C1 segment of cervical spinal cord (tissue), 14 donors: ENCODE data around the gene RAB10.
A peak's percentile ranks its signal among the peaks of the same experiment; 100 is the strongest.
"Not testable (repeated sequence)": the region's sequence is repeated elsewhere in the genome, so short reads cannot be mapped to it uniquely, and the experiment has no call there.

Experiments
- DNase-seq, 14 donors: peaks; one replicate each; lab custom pipeline; 2025; lab: John Stamatoyannopoulos, UW

Gene RAB10

DNA sequence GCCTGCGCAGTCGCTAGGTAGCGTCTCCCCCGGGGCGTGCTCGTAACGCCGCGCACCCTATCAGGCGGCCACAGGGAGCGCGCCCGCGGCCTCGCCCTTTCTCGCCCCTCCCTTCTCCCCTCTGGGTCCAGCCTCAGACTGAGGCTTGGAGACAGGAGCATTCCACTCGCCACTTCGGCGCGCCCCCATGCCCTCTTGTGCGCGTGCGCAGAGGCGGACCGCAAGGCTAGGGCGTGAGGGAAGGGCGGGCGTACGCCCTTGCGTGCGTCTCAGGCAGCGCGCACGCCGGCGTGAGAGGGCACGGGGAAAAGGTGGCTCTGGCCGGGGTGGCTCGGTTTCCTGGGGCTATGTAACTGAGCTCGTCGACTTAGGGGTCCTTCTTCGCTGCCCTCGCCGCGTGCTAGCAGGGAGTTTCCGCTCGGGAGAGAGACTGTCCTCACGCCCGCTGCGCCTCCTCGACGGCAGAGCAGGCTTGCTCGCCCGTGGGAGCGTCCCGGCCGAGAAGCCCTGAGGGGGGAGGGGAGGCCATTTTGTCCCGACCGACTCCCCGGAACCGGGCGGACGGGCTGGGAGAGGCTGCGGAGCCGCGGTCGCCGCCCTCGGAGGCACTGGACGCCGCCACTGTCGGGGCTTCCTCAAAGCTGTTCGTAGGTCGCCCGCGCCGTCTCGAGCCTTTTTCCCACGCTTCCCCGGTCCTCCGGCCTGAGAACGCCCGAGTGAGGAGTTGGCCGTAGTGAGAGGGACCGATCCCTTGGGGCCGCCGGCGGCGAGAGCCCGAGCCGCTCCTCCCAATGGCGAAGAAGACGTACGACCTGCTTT is at the start of gene RAB10:
TSS of gene RAB10 (plus strand) at position 267 of the 819 bp plus-strand sequence. CDS start at position 792, 525 bp downstream.
- peak; percentile 87 to 100 (median 98) for DNase-seq

DNA sequence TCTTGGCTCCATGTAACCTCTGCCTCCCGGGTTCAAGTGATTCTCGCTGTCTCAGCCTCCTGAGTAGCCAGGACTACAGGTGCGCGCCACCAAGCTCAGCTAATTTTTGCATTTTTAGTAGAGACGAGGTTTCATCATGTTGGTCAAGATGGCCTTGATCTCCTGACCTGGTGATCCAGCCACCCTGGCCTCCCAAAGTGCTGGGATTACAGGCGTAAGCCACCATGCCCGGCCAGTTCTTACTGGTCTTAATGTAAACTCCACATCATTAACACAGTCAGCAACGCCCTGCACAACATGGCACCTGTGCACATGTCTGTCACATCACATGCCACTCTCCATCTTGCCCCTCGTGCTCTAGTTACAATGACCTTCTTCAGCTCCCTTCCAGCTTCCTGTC is 45.8 kb upstream of the RAB10 start:
- no peak for DNase-seq

DNA sequence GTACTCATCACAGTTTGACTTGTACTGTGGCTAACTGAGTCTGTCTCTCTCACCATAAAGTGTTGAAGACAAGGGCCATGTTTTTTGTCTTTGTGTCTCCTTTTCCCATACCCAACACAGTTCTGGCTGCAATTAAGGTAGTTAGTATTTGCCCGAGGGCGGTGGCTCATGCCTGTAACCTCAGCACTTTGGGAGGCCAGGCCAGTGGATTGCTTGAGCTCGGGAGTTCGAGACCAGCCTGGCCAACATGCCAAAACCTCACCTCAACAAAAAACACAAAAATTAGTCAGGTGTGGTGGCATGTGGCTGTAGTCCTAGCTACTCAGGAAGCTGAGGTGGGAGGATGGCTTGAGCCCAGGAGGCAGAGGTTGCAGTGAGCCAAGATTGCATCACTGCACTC is 44.7 kb upstream of the RAB10 start:
- DNase-seq = no peak

DNA sequence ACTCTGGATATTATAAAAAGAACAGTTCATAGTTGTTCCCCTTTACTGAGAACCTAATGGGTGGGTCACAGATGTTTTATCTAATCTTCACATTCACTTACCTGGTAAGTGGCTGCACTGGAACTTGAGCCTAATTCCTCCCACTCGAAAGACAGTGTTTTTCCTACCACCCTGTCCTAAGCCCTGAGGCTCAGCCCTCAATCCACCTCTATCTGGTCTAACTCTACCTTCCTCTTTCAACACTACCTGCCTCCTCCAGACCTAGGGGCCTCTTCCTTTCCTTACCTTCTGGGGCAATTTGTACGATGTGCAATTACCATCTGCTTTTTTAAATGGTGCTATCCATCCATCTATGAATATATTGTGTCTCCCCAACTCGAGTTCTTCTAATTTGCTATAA is 41.9 kb upstream of the RAB10 start:
- DNase-seq = no peak

DNA sequence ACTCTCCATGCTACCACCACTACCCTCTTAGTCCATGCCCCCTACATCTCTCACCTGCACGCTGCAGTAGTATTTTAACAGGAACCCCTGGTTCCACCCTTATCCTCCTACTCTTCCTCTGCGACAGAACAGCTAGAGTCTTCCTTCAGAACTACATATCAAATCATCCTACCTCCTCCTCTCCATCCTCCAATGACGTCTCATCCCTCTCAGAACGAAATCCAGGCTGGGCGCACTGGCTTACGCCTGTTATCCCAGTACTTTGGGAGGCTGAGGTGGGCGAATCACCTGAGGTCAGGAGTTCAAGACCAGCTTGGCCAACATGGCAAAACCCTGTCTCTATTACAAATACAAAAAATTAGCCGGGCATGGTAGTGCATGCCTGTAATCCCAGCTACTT is 41.3 kb upstream of the RAB10 start:
- DNase-seq = no peak

DNA sequence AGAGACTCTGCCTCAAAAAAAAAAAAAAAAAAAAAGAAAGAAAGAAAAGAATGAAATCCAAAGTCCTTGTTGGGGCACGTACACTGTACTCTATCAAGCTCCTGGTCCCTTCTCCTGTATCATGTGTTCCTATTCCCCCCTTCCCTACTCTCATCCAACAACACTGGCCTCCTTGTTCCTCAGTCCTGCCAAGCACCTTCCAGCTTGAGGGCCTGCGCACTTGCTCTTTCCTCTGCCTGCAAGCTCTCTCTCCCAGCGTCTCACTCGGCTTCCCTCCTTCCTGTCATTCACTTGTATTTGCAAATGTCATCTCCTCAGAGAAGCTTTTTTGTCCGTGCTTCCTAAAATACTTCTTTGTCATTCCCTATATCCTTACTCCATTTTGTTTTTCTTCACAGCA is 40.8 kb upstream of the RAB10 start:
- DNase-seq = no peak

DNA sequence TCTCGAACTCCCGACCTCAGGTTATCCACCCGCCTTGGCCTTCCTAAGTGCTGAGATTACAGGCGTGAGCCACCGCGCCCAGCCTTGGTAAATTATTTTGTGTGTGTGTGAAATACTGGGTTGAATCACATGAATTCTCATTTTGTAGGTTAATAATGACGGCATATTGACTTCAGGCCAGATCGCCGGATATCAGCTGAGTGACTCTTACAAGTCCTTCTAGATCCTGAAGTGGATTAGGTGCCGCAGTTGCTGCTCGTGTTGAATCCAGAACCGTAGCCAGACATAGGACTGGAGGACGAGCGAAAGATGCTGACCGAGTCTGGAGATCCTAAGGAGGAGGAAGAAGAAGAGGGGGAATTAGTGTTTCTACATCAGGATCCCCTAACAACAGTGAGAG is 39.4 kb upstream of the RAB10 start:
- DNase-seq = no peak

DNA sequence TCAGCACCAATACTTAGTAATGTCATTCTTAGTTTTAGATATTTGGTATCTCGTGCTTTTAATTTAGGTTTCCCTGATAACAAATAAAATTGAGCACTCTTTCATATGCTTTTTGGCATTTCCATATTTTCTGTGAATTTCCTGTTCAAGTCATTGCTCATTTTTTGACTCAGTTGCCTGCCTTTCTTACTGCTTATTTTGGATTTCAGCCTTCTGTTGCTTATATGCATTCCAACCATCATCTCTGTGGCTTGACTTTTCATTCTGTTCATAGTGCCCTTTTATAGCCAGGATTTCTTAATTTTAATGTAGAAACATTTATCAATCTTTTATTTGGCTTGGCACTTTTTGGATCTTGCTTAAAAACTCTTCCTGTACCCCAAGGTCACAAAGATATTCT is 37.0 kb upstream of the RAB10 start:
- no peak for DNase-seq

DNA sequence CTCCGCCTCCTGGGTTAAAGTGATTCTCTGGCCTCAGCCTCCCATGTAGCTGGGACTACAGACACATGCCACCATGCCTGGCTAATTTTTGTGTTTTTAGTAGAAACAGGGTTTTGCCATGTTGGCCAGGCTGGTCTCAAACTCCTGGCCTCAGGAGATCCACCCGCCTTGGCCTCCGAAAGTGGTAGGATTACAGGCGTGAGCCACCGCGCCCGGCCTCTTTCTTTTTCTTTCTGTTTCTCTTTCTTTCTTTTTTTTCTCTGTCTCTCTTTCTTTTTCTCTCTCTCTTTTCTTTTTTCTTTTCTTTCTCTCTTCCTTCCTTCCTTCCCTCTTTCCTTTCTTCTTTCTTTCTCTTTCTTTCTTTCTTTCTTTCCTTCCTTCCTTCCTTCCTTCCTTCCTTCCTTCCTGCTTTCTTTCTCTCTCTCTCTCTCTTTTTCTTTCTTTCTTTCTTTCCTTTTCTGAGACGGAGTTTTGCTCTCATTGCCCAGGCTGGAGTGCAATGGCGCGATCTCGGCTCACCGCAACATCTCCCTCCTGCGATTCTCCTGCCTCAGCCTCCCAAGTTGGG is 35.0 kb upstream of the RAB10 start:
- not testable (repeated sequence) for DNase-seq

DNA sequence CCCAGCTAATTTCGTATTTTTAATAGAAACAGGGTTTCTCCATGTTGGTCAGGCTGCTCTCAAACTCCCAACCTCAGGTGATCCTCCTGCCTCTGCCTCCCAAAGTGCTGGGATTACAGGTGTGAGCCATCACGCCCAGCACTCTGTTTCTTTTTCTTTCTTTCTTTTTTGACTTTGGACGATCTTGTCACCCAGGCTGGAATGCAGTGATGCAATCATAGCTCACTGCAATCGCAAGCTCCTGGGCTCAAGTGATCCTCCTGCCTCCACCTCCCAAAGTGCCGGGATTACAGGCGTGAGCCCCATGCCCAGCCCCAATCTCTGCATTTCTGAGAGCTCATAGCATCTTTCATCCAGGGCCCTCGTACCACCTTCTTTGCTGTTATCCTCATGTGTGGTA is 34.5 kb upstream of the RAB10 start:
- DNase-seq = not testable (repeated sequence)

DNA sequence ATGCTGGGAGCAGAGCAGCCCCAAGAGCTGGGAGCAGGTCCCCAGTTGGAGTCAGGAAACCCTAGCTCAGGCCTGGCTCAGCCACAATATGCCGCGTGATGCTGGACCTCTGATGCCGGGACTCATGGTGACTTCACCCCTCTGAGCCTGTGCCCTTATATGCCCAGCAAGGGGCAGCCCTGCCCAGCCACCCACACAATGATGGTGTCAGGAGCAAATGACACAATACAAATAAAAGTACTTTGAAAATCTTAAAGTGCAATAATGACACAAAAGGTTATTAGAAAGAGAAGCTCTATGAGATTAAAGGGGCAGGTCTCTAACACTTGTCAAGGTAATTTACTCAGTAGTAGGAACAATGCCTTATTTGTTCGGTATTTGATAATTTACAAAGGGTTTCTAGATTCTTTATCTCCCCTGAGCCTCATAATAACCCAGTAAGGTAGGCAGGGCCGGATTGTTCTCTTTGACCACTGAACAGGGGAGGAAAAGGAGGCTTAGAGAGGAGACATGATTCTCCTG is 33.3 kb upstream of the RAB10 start:
- peak in 4 of 14 donors; percentile 13 to 66 (median 18) for DNase-seq

DNA sequence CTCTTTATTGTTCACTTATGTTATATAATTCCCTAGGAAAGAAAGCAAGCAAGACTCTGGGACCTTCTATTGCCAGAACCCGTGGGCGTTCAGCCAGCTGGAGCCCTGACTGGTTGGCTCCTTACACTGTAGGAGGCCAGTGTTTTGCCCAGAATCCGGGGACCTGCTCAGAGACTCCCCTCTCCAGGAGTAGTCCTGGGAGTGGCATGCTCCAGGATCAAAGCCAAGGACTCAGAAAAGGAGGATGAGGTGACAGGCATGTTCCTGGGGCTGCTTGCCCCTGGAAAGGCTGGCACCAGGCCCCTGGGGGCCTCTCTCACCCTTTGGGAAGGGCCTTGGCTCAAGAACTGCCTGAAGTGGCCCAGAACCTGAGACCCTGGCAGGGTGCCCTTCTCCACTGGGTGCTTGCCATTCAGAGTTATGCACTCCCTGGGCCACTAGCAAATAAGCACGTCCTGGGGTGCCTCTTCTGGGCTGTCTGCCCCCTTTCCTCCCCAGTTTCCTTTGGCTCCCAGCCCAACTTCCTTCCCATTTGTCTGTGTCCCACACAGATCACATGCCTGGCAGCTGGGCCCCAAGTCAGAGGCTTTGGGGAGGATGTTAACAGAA is 32.0 kb upstream of the RAB10 start:
- DNase-seq = peak in 13 of 14 donors; percentile 37 to 98 (median 87)

DNA sequence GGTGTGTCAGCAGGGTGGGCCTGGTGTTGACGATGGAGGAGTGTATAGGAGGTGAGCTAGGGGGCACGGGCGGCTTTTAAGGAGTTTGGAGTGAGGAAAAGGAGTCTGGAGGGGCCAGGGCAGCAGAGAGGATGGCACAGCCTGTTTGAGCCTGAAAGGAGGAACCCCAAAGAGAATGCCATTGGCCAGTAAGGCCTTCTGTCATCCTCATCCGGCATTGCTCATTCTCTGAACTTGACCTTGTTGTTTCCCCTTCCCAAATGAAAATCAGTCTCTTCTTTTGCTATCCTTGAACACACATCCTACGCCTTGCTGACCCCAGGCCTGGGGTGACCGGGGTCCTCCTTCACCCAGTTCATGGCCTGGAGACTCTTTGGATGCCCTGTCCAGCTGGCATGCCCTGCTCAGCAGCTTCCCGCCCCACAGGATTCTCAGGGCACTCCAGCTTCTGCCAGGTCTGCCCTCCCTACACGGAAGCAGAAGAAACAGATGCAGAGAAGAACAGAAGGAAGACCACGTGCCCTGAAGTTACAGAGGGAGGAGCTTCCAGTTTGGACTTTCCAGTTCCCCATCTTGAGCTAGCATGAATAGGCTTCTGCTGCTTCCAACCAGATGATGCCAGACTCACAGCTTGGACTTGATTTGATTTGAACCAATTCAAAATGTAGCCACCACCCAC is 31.1 kb upstream of the RAB10 start:
- peak in 8 of 14 donors; percentile 16 to 62 (median 37) for DNase-seq

DNA sequence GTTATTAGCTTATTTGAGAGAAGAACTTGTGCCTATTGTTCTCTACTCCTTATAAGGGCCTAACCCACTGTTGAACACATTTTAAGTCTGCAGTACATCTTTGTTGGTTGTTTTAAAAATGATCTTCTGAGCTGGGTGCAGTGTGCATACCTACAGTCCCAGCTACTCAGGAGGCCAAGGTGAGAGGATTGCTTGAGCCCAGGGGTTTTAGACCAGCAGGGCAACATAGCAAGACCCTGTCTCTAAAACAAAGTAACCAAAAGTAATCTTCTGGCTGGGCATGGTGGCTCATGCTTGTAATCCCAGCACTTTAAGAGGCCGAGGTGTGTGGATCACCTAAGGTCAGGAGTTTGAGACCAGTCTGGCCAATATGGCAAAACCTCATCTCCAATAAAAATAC is 25.8 kb upstream of the RAB10 start:
- DNase-seq = no peak

DNA sequence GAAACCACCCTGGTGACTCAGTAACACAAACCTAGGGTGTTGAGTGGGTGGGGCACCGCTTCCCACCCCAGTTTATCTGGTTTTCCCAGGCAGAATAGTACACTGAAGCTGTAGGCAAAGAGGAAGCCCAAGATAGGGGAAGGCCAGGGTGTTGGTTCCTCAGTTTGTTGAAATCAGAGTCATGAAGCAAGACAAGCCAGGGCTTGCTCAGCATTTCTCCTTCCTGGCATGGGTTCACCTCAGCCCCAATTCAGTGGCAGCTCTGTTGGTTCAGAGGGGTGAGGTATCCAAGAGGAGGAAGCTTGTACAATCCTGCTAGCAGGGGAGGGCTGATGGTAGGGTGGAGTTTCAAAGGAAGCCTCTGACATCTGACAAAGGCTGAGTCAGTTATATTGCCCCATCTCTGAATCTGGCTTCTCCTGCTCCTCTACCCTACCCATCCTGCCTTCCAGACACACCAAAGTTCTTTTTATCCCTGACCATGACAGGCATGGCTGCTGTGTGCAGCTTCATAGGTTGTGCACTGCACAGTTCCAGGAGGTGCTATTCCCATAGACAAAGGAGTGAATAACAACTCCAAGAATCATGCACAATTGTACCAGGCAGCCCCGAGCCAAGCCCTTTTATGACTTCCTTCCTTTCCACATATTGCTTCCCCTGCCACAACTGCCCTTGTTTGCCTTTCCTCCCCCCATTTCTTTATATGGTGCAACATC is 24.9 kb upstream of the RAB10 start:
- peak in 9 of 14 donors; percentile 15 to 75 (median 57) for DNase-seq

DNA sequence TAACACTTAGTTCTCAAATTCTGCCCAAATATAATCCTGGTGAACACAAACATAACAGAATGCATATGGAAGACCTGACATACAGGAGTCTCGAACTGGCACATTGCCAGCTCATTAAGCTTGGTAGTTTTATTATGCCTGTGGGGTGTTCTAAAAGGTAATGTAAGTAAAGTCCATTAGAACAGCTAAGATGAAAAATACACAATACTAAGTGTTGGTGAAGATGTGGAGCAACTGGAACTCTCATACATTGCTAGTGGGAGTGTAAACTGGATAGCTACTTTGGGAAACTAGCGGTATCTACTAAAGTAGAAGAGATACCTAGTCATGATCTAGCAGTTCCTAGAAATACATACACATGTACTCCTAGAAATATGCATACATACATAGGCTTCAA is 24.3 kb upstream of the RAB10 start:
- DNase-seq = no peak

DNA sequence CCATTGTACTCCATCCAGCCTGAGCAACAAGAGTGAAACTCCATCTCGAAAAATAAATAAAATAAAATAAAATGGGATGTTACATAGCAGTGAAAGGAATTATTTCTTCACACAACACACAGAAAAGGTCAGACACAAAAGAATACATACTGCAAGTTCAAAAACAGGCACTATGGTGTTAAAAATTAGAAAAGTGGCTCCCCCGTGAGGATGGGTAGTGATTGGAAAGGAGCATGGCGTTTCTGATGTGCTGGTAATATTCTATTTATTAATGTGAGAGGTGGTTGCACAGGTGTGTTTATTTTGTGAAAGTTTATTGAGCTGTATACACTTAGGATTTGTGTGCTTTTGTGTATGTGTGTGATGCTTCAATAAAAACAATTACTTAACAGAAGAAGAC is 22.9 kb upstream of the RAB10 start:
- no peak for DNase-seq

DNA sequence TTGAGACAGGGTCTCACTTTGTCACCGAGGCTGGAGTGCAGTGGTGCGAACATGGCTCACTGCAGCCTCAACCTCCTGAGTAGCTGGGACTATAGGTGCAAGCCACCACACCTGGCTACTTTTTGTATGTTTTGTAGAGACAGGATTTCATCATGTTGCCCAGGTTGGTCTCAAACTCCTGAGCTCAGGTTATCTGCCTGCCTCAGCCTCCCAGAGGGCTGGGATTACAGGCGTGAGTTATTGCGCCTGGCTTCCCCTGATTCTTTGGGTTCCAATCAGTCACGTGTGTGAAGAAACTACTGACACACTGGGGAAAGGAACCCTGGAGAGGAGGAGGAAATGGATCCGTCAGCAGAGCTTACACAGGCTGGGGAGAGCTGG is 22.3 kb upstream of the RAB10 start:
- no peak for DNase-seq

DNA sequence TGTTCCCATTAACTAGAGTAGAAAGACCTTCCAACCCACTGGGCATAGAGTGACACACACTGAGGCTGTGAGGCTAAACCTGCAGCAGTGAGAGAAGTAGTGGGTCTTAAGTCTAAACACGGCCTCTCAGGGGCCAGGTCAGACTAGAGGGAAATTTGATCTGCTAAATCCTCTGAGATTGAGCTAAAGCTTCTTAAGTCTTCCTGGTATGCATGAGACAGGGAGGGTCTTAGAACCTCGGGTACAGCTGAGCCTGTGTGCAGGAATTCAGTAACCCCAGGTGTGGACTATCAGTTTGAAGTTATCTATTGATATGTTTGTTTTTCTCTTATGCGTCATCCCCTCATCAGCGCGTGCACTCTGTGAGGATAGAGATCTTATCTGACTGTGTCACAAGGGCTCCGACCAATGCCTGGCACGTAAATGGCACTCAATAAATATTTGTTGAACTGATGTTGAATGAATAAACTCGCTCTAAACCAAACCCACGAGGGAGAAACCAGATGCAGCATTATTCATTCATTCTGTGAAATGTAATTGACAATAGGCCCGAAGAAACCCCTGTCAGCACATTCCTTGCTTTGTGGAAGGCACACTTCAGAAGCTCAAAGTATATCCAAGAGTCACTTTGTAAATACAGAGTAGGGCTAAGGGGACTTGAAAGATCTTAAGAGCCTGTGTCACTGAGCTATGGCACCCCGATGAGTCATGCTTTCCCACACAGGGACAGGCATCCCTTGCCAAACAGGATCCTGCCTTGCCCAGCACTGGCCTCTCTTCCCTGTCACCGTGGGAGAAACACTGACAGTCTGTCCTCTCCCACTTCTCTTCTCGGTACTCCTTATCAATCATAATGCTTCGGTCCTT is 21.7 kb upstream of the RAB10 start:
- DNase-seq = peak in 4 of 14 donors; percentile 2 to 77 (median 19)

DNA sequence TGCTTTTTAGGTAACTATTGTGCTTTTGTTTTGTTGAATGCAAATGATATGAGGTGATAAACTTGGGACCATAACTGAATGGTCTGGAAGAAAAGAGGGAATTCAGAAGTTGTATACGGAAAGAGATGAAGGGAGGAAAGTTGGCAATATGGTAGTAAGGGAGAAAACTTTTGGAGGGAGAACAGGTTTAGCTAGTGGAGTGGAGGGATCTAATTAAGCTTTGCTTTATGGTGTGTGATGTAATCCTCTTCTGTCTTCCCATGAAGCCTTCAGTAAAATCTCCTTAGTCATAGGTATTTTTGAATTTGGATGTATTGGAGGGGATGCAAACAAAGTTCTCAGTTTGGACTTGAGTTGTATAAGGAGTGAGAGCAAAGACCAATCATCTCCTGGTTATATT is 20.2 kb upstream of the RAB10 start:
- DNase-seq = no peak
